A549 (cell line): ENCODE results near the gene NIPAL3. TPM values are rescaled to one million over a fixed set of nuclear protein-coding genes. Genes with fewer than 3 reads are reported as not detected.

Source experiments
- ATAC-seq, 2 experiments: fragments of 200-7000 bp in 1 of 2; fragments of >200 bp in 1 of 2; cut with Nextera tagmentation in 1 of 2; cut with Tn5 transposase in 1 of 2; 3 replicates each; pipeline versions ENCODE4 v1.8.0 to v1.9.1; 2018 to 2020; ENCODE audit warnings: mild to moderate bottlenecking in 1 of 2, moderate library complexity in 1 of 2
- CTCF ChIA-PET: fragments of 300-600 bp; sonication (Branson Sonifier 250); formaldehyde crosslinking; extraction: SDS; loops from one replicate; lab custom pipeline; 2021; ENCODE audit warnings: antibody characterized with exemption, inconsistent platforms; lab: Yijun Ruan, JAX
- POLR2A ChIA-PET: fragments of 350-600 bp; formaldehyde crosslinking; extraction: SDS; loops from one replicate; lab custom pipeline; 2021; ENCODE audit warnings: antibody characterized with exemption, inconsistent platforms; lab: Yijun Ruan, JAX
- DNase-seq, 2 experiments: peaks; one replicate each; pipeline versions ENCODE4 v3.0.0 to v3.0.0-alpha.2; 2011 to 2016; ENCODE audit warnings: low read depth in 1 of 2, low spot score in 1 of 2
- FAIRE-seq: peaks from 2 replicates; lab custom pipeline; 2011; peaks lifted over from hg19 to GRCh38; lab: Jason Lieb, UNC
- H3K27ac ChIP-seq, 2 experiments: fragments of >200 bp; sonication (Bioruptor Twin); formaldehyde crosslinking; 3 replicates each; pipeline ENCODE4 v1.5.1; 2016 to 2017
- H3K4me1 ChIP-seq: fragments of >200 bp; sonication (Bioruptor Twin); formaldehyde crosslinking; 3 replicates; pipeline ENCODE4 v1.6.1; 2016
- H3K4me2 ChIP-seq: fragments of >200 bp; sonication (Bioruptor Twin); formaldehyde crosslinking; 3 replicates; pipeline ENCODE4 v1.6.1; 2016
- H3K4me3 ChIP-seq: fragments of >200 bp; sonication (Bioruptor Twin); formaldehyde crosslinking; 3 replicates; pipeline ENCODE4 v1.5.1; 2016
- H3K9me3 ChIP-seq: fragments of >200 bp; sonication (Bioruptor Twin); formaldehyde crosslinking; 3 replicates; pipeline ENCODE4 v1.6.1; 2016
- BCL3 ChIP-seq: fragments of >200 bp; sonication (Bioruptor Twin); formaldehyde crosslinking; IDR thresholded peaks from 3 replicates; pipeline ENCODE4 v1.6.1; 2016
- CBX2 ChIP-seq: fragments of 200-600 bp; sonication (generic); IDR thresholded peaks from 2 replicates; pipeline ENCODE4 v1.6.1; 2016; ENCODE audit warnings: low read depth, mild to moderate bottlenecking, borderline replicate concordance
- CBX8 ChIP-seq: fragments of 200-600 bp; sonication (generic); IDR thresholded peaks from 2 replicates; pipeline ENCODE4 v1.6.1; 2016
- CTCF ChIP-seq: fragments of >200 bp; sonication (Bioruptor Twin); formaldehyde crosslinking; IDR thresholded peaks from 3 replicates; pipeline ENCODE4 v1.5.1; 2016
- E2F6 ChIP-seq: IDR thresholded peaks from 2 replicates; pipeline ENCODE4 v1.6.1; 2012; ENCODE audit warnings: low read depth, borderline replicate concordance
- EHMT2 ChIP-seq: fragments of 200-600 bp; sonication (generic); IDR thresholded peaks from 2 replicates; pipeline ENCODE4 v1.6.1; 2016; ENCODE audit warnings: antibody characterized with exemption, low read depth, mild to moderate bottlenecking, moderate library complexity
- ELK1 ChIP-seq: fragments of 150-350 bp; IDR thresholded peaks from 2 replicates; pipeline ENCODE4 v1.6.1; 2014; ENCODE audit warnings: low read depth, mild to moderate bottlenecking, low read length
- ESRRA ChIP-seq: fragments of 150-350 bp; IDR thresholded peaks from 2 replicates; pipeline ENCODE4 v1.6.1; 2014; ENCODE audit warnings: mild to moderate bottlenecking, low read length, borderline replicate concordance
- HDAC2 ChIP-seq: fragments of 200-600 bp; sonication (generic); IDR thresholded peaks from 2 replicates; pipeline ENCODE4 v1.6.1; 2016
- HEYL ChIP-seq: fragments of 250-450 bp; sonication (Bioruptor Pico); IDR thresholded peaks from 2 replicates; pipeline ENCODE4 v1.8.0; 2021; ENCODE audit warnings: mild to moderate bottlenecking, moderate library complexity
- HMGXB4 ChIP-seq: fragments of 250-450 bp; sonication (Bioruptor Pico); IDR thresholded peaks from 2 replicates; pipeline ENCODE4 v1.5.0; 2021; ENCODE audit warnings: mild to moderate bottlenecking, moderate library complexity, borderline replicate concordance
- HOXB13 ChIP-seq: fragments of 250-450 bp; sonication (Bioruptor Pico); IDR thresholded peaks from 2 replicates; pipeline ENCODE4 v1.5.0; 2020; ENCODE audit warnings: low read depth, mild to moderate bottlenecking, moderate library complexity
- HOXB5 ChIP-seq: fragments of 250-450 bp; sonication (Bioruptor Pico); IDR thresholded peaks from 2 replicates; pipeline ENCODE4 v1.5.0; 2020; ENCODE audit warnings: mild to moderate bottlenecking, moderate library complexity
- KDM1A ChIP-seq: fragments of 200-600 bp; sonication (generic); IDR thresholded peaks from 2 replicates; pipeline ENCODE4 v1.6.1; 2016; ENCODE audit warnings: low read depth, mild to moderate bottlenecking
- MAZ ChIP-seq: fragments of 150-350 bp; IDR thresholded peaks from 2 replicates; pipeline ENCODE4 v1.6.1; 2014; ENCODE audit warnings: antibody characterized with exemption, low read depth, low read length, borderline replicate concordance
- NPAS2 ChIP-seq: fragments of 250-450 bp; sonication (Bioruptor Pico); IDR thresholded peaks from 2 replicates; pipeline ENCODE4 v1.8.0; 2022; ENCODE audit warnings: mild to moderate bottlenecking, moderate library complexity, borderline replicate concordance
- NR3C1 ChIP-seq: fragments of >200 bp; sonication (Bioruptor Twin); formaldehyde crosslinking; IDR thresholded peaks from 3 replicates; pipeline ENCODE4 v1.6.1; 2017
- POLR2AphosphoS2 ChIP-seq: conservative IDR thresholded peaks from 2 replicates; pipeline ENCODE4 v1.6.1; 2012; ENCODE audit warnings: low read length, improper control_type of control experiment, inconsistent platforms
- RAD21 ChIP-seq, 2 experiments: fragments of >200 bp in 1 of 2; sonication (Bioruptor Twin) in 1 of 2; formaldehyde crosslinking in 1 of 2; IDR thresholded peaks in 1 of 2; conservative IDR thresholded peaks in 1 of 2; 2 replicates in 1 of 2; 3 replicates in 1 of 2; pipeline ENCODE4 v1.6.1; 2012 to 2018; ENCODE audit warnings: inconsistent platforms in 1 of 2
- RARB ChIP-seq: fragments of 250-450 bp; sonication (Bioruptor Pico); IDR thresholded peaks from 2 replicates; pipeline ENCODE4 v1.8.0; 2021; ENCODE audit warnings: mild to moderate bottlenecking, moderate library complexity
- RCOR1 ChIP-seq: fragments of 150-350 bp; IDR thresholded peaks from 2 replicates; pipeline ENCODE4 v1.6.1; 2014; ENCODE audit warnings: antibody characterized with exemption, low read length, low read depth
- RFX5 ChIP-seq: fragments of 450-650 bp; IDR thresholded peaks from 2 replicates; pipeline ENCODE4 v1.7.1; 2014; ENCODE audit warnings: antibody characterized with exemption, mild to moderate bottlenecking, moderate library complexity
- SREBF2 ChIP-seq: fragments of 450-650 bp; IDR thresholded peaks from 2 replicates; pipeline ENCODE4 v1.6.1; 2014; ENCODE audit warnings: mild to moderate bottlenecking, moderate library complexity
- TP53 ChIP-seq: fragments of 250-450 bp; sonication (Bioruptor Pico); IDR thresholded peaks from 2 replicates; pipeline ENCODE4 v1.5.0; 2021; ENCODE audit warnings: mild to moderate bottlenecking, moderate library complexity
- WGBS: methylation state at CpG from one replicate; pipeline ENCODE4 v1.1.6; 2017; ENCODE audit errors: missing lambda C conversion rate; 5-methylcytosine and 5-hydroxymethylcytosine counted together
- polyA plus RNA-seq, 4 experiments: library from polyadenylated mRNA; depleted of rRNA in 3 of 4; stranded (reverse); fragments of >200 nt; fragmentation: RNase III in 1 of 4; extraction: RNeasy Plus Mini Kit Qiagen cat#74134 plus additional on column Dnase treatment in 1 of 4; gene quantifications; 2 replicates in 3 of 4; 3 replicates in 1 of 4; pipeline ENCODE4 v1.2.3, GENCODE V29; 2011 to 2017

Gene NIPAL3
- polyA plus RNA-seq, 2 of the 4 experiments (the other 2 are of a cell fraction), result 5.1 to 10.4 TPM

- Histone ChIP-seq H3K27ac (no peak overlapping the region), H3K4me1 (no peaks in the 10 kb centered on the region), H3K4me2 (no peak overlapping the region), H3K9me3 (no peaks in the 10 kb centered on the region), H3K4me3 (no peak overlapping the region)
- TF ChIP-seq EHMT2 (no peak), NR3C1 (no peak), HEYL (no peak), CTCF (no peak), RCOR1 (no peak), ESRRA (no peak), HMGXB4 (CRISPR knock-in tag) (no peak), NPAS2 (CRISPR knock-in tag) (no peak), POLR2AphosphoS2 (no peak), HDAC2 (no peak), TP53 (CRISPR knock-in tag) (no peak), HOXB13 (CRISPR knock-in tag) (no peak)
- CTCF ChIA-PET, result no interaction called here
- 73% methylated on average over 5 of the region's 5 CpGs for WGBS
- FAIRE-seq, result no peak
- no peak for DNase-seq
- no peak for ATAC-seq
- POLR2A ChIA-PET, result no interaction called here
Observed at GRCh38 chr1:24454673-24455072, 39.1 kb downstream of the NIPAL3 start.

- TF ChIP-seq SREBF2 (no peak), RFX5 (no peak), BCL3 (no peak), ELK1 (no peak), HDAC2 (no peak), MAZ (no peak)
- Histone ChIP-seq H3K4me3 (no peak overlapping the region), H3K27ac (no peak overlapping the region), H3K9me3 (no peaks in the 10 kb centered on the region), H3K4me1 (no peaks in the 10 kb centered on the region), H3K4me2 (no peak overlapping the region)
- ChIA-PET POLR2A (no interaction called here), CTCF (no interaction called here)
- FAIRE-seq, result no peak
- DNase-seq, result no peak
- ATAC-seq, result no peak
- WGBS, result 95% methylated on average over 5 of the region's 5 CpGs
Observed at GRCh38 chr1:24455272-24455671, 39.7 kb downstream of the NIPAL3 start.

- DNase-seq (no peak), ATAC-seq (no peak), FAIRE-seq (no peak)
- ChIA-PET POLR2A (no interaction called here), CTCF (no interaction called here)
- Histone ChIP-seq H3K4me1 (no peaks in the 10 kb centered on the region), H3K4me2 (no peak overlapping the region), H3K9me3 (no peaks in the 10 kb centered on the region), H3K27ac (no peak overlapping the region), H3K4me3 (no peak overlapping the region)
- TF ChIP-seq CBX8 (no peak), RAD21 (conservative IDR thresholded peaks at IDR 0.05 in 1 of 2, IDR thresholded peaks at IDR 0.05 in 1 of 2) (no peak), CBX2 (no peak), MAZ (no peak), RARB (CRISPR knock-in tag) (no peak), RFX5 (no peak), KDM1A (no peak), E2F6 (no peak), HOXB5 (CRISPR knock-in tag) (no peak)
- 76% methylated on average over 2 of the region's 3 CpGs for WGBS
Observed at GRCh38 chr1:24457866-24458265, 42.3 kb downstream of the NIPAL3 start.
